ENCODE results near the gene CCSER1.

GRCh38 chr4:91256043-91256442 is 1128.8 kb downstream of the CCSER1 start:
- TF ChIP-seq CTCF (IDR thresholded peaks at IDR 0.05) = no peak
- no peak for TF ChIP-seq EP300 (IDR thresholded peaks at IDR 0.05)

Data from upper lobe of left lung (tissue), 4 donors.